Right lobe of liver (tissue), 4 donors: ENCODE measurements around the gene KIRREL2.

Experiments used
- POLR2A ChIP-seq: fragments of 450-650 bp; IDR thresholded peaks from one replicate; pipeline ENCODE4 v1.6.1; 2017; ENCODE audit warnings: antibody characterized with exemption, mild to moderate bottlenecking
- TF ChIP-seq, protein P1 (sequence below), 4 donors: fragments of 200-600 bp in 3 of 4; fragments of 450-650 bp in 1 of 4; IDR thresholded peaks; one replicate each; pipeline versions ENCODE4 v1.5.1 to v1.8.0; 2016 to 2022; ENCODE audit warnings: antibody characterized with exemption in 4 of 4, mild to moderate bottlenecking in 2 of 4
- donor health status: DM: no; HTN: no; CAD: no.
- donor health status: DM: no; HTN: no; CAD: no.
- donor health status: DM: no; HTN: yes; CAD: no.

DNA sequence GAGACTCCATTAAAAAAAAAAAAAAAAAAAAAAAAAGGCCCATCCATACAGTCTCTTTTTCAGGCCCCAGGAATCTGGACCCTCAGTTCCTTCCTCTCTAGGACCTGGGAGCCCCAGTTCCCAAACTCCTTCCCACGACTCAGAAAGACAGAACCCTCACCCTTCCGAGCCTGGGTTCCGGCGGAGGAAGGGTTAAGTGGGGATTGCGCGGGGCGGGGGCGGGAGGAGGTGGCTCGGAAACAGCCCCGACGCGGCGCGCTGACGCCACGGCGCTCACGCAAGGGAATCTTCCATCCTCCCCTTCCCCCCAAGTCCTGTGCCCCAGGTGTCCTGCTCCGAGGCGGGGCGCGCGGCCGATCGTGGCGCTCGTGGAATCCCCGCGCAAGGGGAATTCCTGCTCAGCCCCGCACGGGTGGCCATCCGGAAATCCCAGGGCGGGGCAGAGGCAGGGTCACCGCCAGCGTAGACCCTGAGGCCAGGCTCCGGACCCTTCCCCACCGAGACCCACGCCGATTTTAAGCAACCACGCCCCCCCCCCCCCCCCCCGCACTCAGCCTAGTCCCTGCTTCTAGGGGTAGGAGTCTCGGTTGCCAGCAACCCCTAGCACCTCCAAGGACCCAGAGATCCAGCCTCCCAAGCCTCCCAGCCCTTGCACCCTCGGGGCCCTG is 43.0 kb downstream of the KIRREL2 start:
- TF ChIP-seq, protein P1, sequence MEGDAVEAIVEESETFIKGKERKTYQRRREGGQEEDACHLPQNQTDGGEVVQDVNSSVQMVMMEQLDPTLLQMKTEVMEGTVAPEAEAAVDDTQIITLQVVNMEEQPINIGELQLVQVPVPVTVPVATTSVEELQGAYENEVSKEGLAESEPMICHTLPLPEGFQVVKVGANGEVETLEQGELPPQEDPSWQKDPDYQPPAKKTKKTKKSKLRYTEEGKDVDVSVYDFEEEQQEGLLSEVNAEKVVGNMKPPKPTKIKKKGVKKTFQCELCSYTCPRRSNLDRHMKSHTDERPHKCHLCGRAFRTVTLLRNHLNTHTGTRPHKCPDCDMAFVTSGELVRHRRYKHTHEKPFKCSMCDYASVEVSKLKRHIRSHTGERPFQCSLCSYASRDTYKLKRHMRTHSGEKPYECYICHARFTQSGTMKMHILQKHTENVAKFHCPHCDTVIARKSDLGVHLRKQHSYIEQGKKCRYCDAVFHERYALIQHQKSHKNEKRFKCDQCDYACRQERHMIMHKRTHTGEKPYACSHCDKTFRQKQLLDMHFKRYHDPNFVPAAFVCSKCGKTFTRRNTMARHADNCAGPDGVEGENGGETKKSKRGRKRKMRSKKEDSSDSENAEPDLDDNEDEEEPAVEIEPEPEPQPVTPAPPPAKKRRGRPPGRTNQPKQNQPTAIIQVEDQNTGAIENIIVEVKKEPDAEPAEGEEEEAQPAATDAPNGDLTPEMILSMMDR (IDR thresholded peaks at IDR 0.05), result no peak
- TF ChIP-seq POLR2A, result no peak
